Fibroblast of skin of abdomen (primary cell): ENCODE data around the gene CD320. TPM values are rescaled to one million over a fixed set of nuclear protein-coding genes. Genes with fewer than 3 reads are reported as not detected.
A peak's percentile ranks its signal among the peaks of the same experiment; 100 is the strongest.
"Not testable (repeated sequence)": the region's sequence is repeated elsewhere in the genome, so short reads cannot be mapped to it uniquely, and the experiment has no call there.

Source experiments
- DNase-seq: peaks from one replicate; pipeline ENCODE4 v3.0.0-alpha.2; 2013
- polyA plus RNA-seq, 2 experiments: library from polyadenylated mRNA; unstranded; fragments of 120-200 nt; gene quantifications; one replicate each; pipeline ENCODE4 v1.2.1, GENCODE V29; 2013; ENCODE audit not compliant: insufficient read length in 2 of 2

CD320 gene
- polyA plus RNA-seq (2013, experiment 1 of 2; ENCODE audit: insufficient read length): 66.7 TPM
- 67.9 TPM for polyA plus RNA-seq (2013, experiment 2 of 2; ENCODE audit: insufficient read length)

GRCh38 chr19:8307965-8308866 is at the start of gene CD320:
Gene CD320, minus strand, starts transcription at chr19:8308358. Its CDS starts 68 bp downstream, at chr19:8308290.
- peak; percentile 87 for DNase-seq

DNA sequence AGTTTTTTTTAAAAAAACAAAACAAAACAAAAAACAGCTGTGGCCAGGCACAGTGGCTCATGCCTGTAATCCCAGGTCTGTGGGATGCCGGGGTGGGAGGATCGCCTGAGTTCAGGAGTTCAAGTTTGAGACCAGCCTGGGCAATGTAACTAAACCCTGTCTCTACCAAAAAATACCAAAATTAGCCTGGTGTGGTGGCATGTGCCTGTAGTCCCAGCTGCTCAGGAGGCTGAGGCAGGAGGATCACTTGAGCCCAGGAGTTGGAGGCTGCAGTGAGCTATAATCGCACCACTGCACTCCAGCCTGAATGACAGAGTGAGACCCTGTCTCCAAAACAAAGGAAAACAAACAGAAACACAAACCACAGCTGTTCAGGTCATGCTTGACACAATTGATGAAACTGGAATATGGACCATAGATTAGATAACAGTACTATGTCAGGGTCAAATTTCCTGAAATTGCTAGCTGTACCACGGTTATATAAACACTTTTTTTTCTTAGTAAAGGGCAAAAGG is 48.9 kb upstream of the CD320 start:
- DNase-seq: no peak

DNA sequence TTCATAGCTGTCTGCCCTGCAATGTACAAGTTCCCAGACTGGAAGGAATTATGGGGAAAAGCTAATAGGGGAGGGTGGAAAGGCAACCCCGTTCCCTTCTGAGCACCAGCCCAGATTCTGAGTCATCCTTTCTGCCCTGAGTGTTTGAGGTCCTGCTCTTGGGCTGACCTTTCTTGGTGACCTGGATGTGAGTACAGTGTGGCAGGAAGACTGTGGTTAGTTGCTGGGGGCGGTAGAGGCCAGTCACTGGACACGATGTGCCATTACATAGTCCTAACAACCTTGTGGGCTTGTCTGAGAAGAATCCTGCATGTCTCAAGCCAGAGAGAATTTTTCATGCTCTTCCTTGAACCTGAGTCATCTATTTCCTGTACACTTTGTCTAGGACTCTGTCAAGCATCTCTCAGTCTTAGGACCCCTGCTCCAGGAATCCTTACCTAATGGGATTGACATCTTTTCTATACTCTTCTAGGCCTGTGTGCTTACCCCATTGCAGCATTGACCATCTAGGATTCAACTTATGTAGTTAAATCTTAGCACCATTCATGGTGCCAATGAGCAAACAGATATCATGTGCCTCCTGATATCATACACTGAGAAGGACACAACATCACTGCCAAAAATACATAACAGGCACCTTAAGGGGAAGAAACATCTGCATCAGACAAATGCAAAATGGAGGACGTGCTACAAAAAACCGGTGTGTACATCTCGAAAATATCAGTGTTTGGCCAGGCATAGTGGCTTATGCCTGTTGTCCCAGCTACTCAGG is 47.7 kb upstream of the CD320 start:
- peak; percentile 78 for DNase-seq

- DNase-seq: not testable (repeated sequence)
Measured at GRCh38 chr19:8352845-8353244, 44.7 kb upstream of the CD320 start.

DNA sequence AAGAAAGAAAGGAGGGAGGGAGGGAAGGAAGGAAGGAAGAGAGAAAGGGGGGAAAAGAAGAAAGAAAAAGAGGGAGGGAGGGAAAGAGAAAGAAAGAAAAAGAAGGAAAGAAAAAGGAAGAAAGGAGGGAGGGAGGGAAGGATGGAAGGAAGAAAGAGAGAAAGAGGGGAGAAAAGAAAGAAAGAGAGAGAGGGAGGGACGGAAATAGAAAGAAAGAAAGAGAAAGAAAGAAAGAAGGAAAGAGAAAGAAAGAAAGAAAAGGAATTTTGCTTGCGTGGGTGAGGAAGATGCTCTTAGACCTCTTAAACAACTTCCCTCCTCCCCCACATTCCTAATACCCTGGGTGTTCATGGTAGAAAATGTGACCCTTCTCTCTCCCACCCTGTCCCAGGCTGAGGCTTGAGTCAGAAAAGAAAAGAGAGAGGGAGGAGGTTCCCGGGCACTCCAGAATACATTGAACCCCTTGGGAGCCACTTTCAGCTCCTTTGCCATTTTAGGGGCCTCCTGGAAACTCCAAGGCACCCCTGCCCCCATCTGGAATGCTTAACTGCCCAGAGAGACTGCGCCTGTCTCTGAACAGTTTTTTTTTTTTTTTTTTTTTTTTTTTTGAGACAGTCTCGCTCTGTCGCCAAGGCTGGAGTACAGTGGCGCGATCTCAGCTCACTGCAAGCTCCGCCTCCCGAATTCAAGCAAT is 44.1 kb upstream of the CD320 start:
- no peak for DNase-seq

GRCh38 chr19:8349629-8350372 is 41.6 kb upstream of the CD320 start:
- DNase-seq: not testable (repeated sequence)

- DNase-seq: no peak
Measured at GRCh38 chr19:8343483-8343844, 35.3 kb upstream of the CD320 start.

DNA sequence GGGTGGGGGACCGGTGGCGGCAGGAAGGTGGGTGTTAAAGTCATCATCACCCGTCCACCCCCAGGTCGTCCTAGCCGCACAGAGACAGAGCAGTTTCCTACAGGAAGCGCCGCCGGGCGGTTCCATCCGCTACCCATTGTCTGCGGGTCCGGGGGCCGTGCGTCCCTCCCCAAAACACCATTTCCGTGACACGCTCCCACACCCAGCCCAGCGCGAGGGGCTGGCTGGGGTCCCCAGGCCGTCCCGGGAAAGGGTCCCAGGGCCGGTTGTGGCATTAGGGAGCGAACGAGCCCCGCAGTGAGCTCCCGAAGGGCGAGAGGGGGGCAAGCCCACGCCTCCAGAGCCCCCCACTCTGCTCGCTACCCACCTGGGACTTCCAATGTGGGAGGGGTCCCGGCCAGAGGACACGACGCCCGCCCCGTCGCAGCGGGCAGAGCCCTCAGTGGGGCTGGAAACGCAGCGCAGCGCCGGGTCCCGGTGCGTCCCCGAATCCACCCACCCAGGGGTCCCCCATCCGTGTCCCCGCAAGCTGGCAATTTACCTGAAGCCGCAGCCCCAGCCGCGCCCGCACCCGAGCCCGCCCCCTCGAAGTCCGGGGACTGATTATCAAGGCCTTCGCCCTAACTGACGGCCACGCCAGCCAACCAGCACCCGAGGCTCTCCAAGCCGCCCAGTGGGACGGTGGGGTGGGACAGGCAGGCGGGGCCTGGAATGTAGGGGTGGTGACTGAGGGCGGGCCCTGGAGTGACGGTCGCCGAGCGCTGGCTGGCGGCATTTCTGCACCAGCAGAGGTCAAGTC is 34.7 kb upstream of the CD320 start, which contains the start of gene KANK3:
Gene KANK3 (minus strand): TSS at position 579 of the 799 bp plus-strand sequence. CDS start 5,434 bp downstream, outside the sequence.
- peak; percentile 92 for DNase-seq

DNA sequence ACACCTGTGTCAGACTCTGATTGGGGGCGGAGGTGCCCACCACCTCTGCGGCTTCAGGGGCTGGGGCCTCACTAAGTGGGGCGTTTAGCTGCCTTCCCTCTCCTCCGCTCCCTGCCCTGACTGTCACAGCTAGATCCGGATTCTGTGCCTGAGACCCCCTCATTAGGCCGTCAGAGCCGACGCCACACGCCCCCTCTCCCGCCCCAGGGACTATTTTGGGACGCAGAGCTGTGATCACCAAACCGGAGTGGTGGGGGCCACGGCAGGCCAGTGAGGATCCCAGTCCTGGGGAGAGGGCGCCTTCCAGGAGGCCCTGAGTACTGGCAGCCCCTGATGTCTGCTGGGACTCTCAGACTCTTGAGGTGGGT is 34.1 kb upstream of the CD320 start:
- no peak for DNase-seq

GRCh38 chr19:8341504-8341903 is 33.3 kb upstream of the CD320 start:
- not testable (repeated sequence) for DNase-seq

- DNase-seq: no peak
Measured at GRCh38 chr19:8340341-8341096, 32.4 kb upstream of the CD320 start.

DNA sequence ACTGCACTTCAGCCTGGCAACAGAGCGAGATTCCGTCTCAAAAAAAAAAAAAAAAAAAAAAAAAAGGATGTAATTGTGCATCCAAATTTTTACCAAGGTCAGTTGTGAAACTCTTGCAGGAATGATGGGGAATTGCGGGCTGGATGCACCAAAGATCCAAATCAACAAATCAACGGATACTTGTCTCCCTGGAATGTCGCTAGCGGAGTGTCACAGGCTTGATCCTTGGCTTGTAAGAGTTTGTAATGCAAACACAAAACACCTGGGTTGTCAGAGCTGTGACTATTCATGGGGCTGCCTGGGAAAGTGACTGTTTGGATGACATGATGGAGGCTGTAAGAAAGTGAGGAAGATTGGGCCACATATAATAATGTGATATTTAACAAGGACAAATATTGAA is 30.7 kb upstream of the CD320 start:
- DNase-seq: no peak

- DNase-seq: no peak
Measured at GRCh38 chr19:8337728-8338127, 29.6 kb upstream of the CD320 start.

DNA sequence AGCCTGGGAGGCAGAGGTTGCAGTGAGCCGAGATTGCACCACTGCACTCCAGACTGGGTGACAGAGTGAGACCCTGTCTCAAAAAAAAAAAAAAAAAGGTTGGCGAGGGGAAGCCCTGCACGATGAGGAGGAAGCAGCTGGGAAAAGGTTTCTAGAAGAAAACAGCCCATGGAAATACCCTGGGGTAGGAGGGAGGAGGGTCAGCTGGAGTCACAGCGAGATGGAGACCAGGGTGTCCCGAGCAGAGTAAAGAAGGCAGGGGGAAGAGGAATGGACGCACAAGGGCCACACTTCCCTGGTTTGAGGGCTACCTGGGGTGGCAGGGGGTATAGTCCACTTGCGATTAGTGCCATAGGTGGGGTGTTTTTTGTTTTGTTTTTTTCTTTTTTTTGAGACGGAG is 28.5 kb upstream of the CD320 start:
- DNase-seq: no peak

DNA sequence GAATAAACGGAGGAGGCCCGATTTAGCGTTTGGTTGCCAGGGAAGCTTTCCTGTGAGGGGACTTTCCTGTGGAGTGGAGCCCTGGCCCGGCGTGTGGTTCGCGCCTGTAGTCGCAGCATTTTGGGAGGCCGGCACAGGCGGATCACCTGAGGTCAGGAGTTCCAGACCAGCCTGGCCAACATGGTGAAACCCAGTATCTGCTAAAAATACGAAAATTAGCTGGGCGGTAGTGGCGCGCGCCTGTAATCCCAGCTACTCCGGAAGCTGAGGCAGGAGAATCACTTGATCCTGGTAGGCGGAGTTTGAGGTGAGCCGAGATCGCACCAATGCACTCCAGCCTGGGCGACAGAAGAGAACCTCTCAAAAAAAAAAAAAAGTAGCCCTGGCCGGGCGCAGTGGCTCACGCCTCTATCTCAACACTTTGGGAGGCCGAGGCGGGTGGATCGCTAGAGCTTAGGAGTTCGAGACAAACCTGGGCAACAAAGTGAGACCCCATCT is 28.0 kb upstream of the CD320 start:
- DNase-seq: no peak

GRCh38 chr19:8335343-8336071 is 27.3 kb upstream of the CD320 start:
- DNase-seq: no peak

- no peak for DNase-seq
Measured at GRCh38 chr19:8334458-8335342, 26.5 kb upstream of the CD320 start.

- DNase-seq: no peak
Measured at GRCh38 chr19:8333767-8334457, 25.8 kb upstream of the CD320 start.
